PFSK-1 (cell line): ENCODE data around the gene DEFB114.

Experiments
- POLR2AphosphoS5 ChIP-seq: IDR thresholded peaks from 2 replicates; pipeline ENCODE4 v1.6.1; 2012; ENCODE audit warnings: low read depth, mild to moderate bottlenecking, control low read depth, low read length, moderate library complexity
- SIN3A ChIP-seq: IDR thresholded peaks from 2 replicates; pipeline ENCODE4 v1.6.1; 2012; ENCODE audit warnings: mild to moderate bottlenecking, low read length, moderate library complexity, borderline replicate concordance; ENCODE audit not compliant: insufficient read depth

GRCh38 chr6:49986551-49986950 lies 22.6 kb upstream of the DEFB114 start:
- no peak for TF ChIP-seq POLR2AphosphoS5
- no peak for TF ChIP-seq SIN3A
